IPS DF 6.9 (cell line): ENCODE data around the gene BAG5.

Experiments
- DNase-seq: peaks from one replicate; pipeline ENCODE4 v3.0.0-alpha.2; 2013; ENCODE audit warnings: low read depth, low spot score
- H3K27ac ChIP-seq: one replicate; pipeline ENCODE4 v1.5.1; 2013; ENCODE audit warnings: low read length, control low read depth
- H3K27me3 ChIP-seq: 2 replicates; pipeline ENCODE4 v1.6.1; 2013; ENCODE audit warnings: mild to moderate bottlenecking, low read length; ENCODE audit not compliant: control insufficient read depth, insufficient read depth
- H3K36me3 ChIP-seq: 2 replicates; pipeline ENCODE4 v1.6.1; 2013; ENCODE audit warnings: low read length; ENCODE audit not compliant: control insufficient read depth, insufficient read depth
- H3K4me1 ChIP-seq: 2 replicates; pipeline ENCODE4 v1.6.1; 2013; ENCODE audit warnings: low read length; ENCODE audit not compliant: control insufficient read depth, insufficient read depth
- H3K4me3 ChIP-seq: 2 replicates; pipeline ENCODE4 v1.5.1; 2013; ENCODE audit warnings: mild to moderate bottlenecking, low read length
- H3K9me3 ChIP-seq: 2 replicates; pipeline ENCODE4 v1.6.1; 2013; ENCODE audit warnings: low read length, inconsistent platforms; ENCODE audit not compliant: control insufficient read depth, insufficient read depth
- WGBS: extraction: QIAGEN DNeasy Blood & Tissue Kit; methylation state at CpG from one replicate; pipeline ENCODE4 v1.1.7; 2013; ENCODE audit warnings: mixed read lengths, missing lambda C conversion rate; ENCODE audit not compliant: insufficient read length, insufficient coverage; 5-methylcytosine and 5-hydroxymethylcytosine counted together

The BAG5 gene

GRCh38 chr14:103533999-103534575, 28.4 kb downstream of the BAG5 start:
- Histone ChIP-seq H3K36me3 (peaks cover 16% of the 10 kb centered on the region), H3K9me3 (no peaks in the 10 kb centered on the region), H3K27ac (no peak overlapping the region), H3K27me3 (no peaks in the 10 kb centered on the region), H3K4me3 (no peak overlapping the region), H3K4me1 (peaks cover 4% of the 10 kb centered on the region)
- WGBS, result no CpG with 5 or more reads among the region's 25 CpGs
- no peak for DNase-seq

GRCh38 chr14:103533137-103533998, 29.1 kb downstream of the BAG5 start:
- H3K9me3 ChIP-seq, result no peaks in the 10 kb centered on the region
- no peak overlapping the region for H3K27ac ChIP-seq
- no peak overlapping the region for H3K4me3 ChIP-seq
- WGBS, result no CpG with 5 or more reads among the region's 23 CpGs
- no peak for DNase-seq
- peaks cover 16% of the 10 kb centered on the region for H3K36me3 ChIP-seq
- H3K27me3 ChIP-seq, result no peaks in the 10 kb centered on the region
- peaks cover 4% of the 10 kb centered on the region for H3K4me1 ChIP-seq

- DNase-seq, result no peak
- H3K27me3 ChIP-seq, result no peaks in the 10 kb centered on the region
- no peak overlapping the region for H3K4me3 ChIP-seq
- peaks cover 6% of the 10 kb centered on the region for H3K4me1 ChIP-seq
- H3K36me3 ChIP-seq, result peaks cover 16% of the 10 kb centered on the region
- no CpG with 5 or more reads among the region's 32 CpGs for WGBS
- H3K27ac ChIP-seq, result no peak overlapping the region
- H3K9me3 ChIP-seq, result no peaks in the 10 kb centered on the region
These were observed 30.0 kb downstream of the BAG5 start for GRCh38 chr14:103532216-103533136.

GRCh38 chr14:103531421-103532215, 30.8 kb downstream of the BAG5 start:
- H3K9me3 ChIP-seq, result no peaks in the 10 kb centered on the region
- H3K27me3 ChIP-seq, result no peaks in the 10 kb centered on the region
- no CpG with 5 or more reads among the region's 15 CpGs for WGBS
- H3K4me3 ChIP-seq, result no peak overlapping the region
- H3K36me3 ChIP-seq, result peaks cover 16% of the 10 kb centered on the region
- H3K4me1 ChIP-seq, result peaks cover 6% of the 10 kb centered on the region
- H3K27ac ChIP-seq, result no peak overlapping the region
- no peak for DNase-seq

- no peak overlapping the region for H3K4me3 ChIP-seq
- no peak for DNase-seq
- H3K27ac ChIP-seq, result no peak overlapping the region
- H3K36me3 ChIP-seq, result peaks cover 16% of the 10 kb centered on the region
- H3K9me3 ChIP-seq, result no peaks in the 10 kb centered on the region
- H3K27me3 ChIP-seq, result no peaks in the 10 kb centered on the region
- WGBS, result no CpG with 5 or more reads among the region's 11 CpGs
- peaks cover 6% of the 10 kb centered on the region for H3K4me1 ChIP-seq
These were observed 31.6 kb downstream of the BAG5 start for GRCh38 chr14:103530831-103531230.

GRCh38 chr14:103530390-103530789, 32.1 kb downstream of the BAG5 start:
- Histone ChIP-seq H3K4me3 (no peak overlapping the region), H3K27ac (no peak overlapping the region), H3K27me3 (no peaks in the 10 kb centered on the region), H3K36me3 (peaks cover 15% of the 10 kb centered on the region), H3K9me3 (no peaks in the 10 kb centered on the region), H3K4me1 (peaks cover 6% of the 10 kb centered on the region)
- WGBS, result no CpG with 5 or more reads among the region's 7 CpGs
- no peak for DNase-seq

GRCh38 chr14:103529383-103530365, 32.8 kb downstream of the BAG5 start:
- Histone ChIP-seq H3K36me3 (peaks cover 11% of the 10 kb centered on the region), H3K9me3 (no peaks in the 10 kb centered on the region), H3K27ac (no peak overlapping the region), H3K4me1 (peaks cover 6% of the 10 kb centered on the region), H3K4me3 (peak overlapping the region; percentile 78), H3K27me3 (no peaks in the 10 kb centered on the region)
- no CpG with 5 or more reads among the region's 42 CpGs for WGBS
- DNase-seq, result no peak

- H3K4me3 ChIP-seq, result peak within 1 kb of the TSS; percentile 78
- WGBS, result no CpG with 5 or more reads among the region's 70 CpGs
- peaks cover 6% of the 10 kb centered on the region for H3K4me1 ChIP-seq
- H3K36me3 ChIP-seq, result peaks cover 6% of the 10 kb centered on the region
- H3K27ac ChIP-seq, result no peak within 1 kb of the TSS
- no peak for DNase-seq
- H3K9me3 ChIP-seq, result no peaks in the 10 kb centered on the region
- peaks cover 1% of the 10 kb centered on the region; the same call in 1 of the 2 replicates for H3K27me3 ChIP-seq
These were observed 33.7 kb downstream of the BAG5 start, which contains the start of gene TRMT61A for GRCh38 chr14:103528587-103529382. TSS of gene TRMT61A (plus strand) at chr14:103529196. CDS start at chr14:103529979, 783 bp downstream.
